HG03135 (cell line): ENCODE results near the gene HERC5.
"Not testable (repeated sequence)": the region's sequence is repeated elsewhere in the genome, so short reads cannot be mapped to it uniquely, and the experiment has no call there.

Experiments used
- ATAC-seq: cut with Tn5 transposase; IDR thresholded peaks from one replicate; pipeline ENCODE4 v1.9.1; 2021; ENCODE audit warnings: mild to moderate bottlenecking, moderate library complexity; ENCODE audit not compliant: unreplicated experiment

HERC5 gene

GRCh38 chr4:88456670-88457306, at the start of gene HERC5:
Gene HERC5, plus strand, starts transcription at chr4:88457119. Its CDS starts 151 bp downstream, at chr4:88457270.
- ATAC-seq = peak; percentile 94

- ATAC-seq = no peak
Measured at GRCh38 chr4:88409206-88409605, 47.7 kb upstream of the HERC5 start.

- ATAC-seq = no peak
Measured at GRCh38 chr4:88409789-88410188, 47.1 kb upstream of the HERC5 start.

- ATAC-seq = no peak
Measured at GRCh38 chr4:88411491-88412096, 45.3 kb upstream of the HERC5 start.

- no peak for ATAC-seq
Measured at GRCh38 chr4:88413801-88414200, 43.1 kb upstream of the HERC5 start.

GRCh38 chr4:88414755-88415154, 42.2 kb upstream of the HERC5 start:
- no peak for ATAC-seq

- ATAC-seq = no peak
Measured at GRCh38 chr4:88415982-88416381, 40.9 kb upstream of the HERC5 start.

GRCh38 chr4:88418411-88418810, 38.5 kb upstream of the HERC5 start:
- ATAC-seq = no peak

GRCh38 chr4:88419874-88420273, 37.0 kb upstream of the HERC5 start:
- peak; percentile 52 for ATAC-seq

- no peak for ATAC-seq
Measured at GRCh38 chr4:88420844-88421243, 36.1 kb upstream of the HERC5 start.

GRCh38 chr4:88422403-88422802, 34.5 kb upstream of the HERC5 start:
- no peak for ATAC-seq

GRCh38 chr4:88429401-88429800, 27.5 kb upstream of the HERC5 start:
- ATAC-seq = no peak

GRCh38 chr4:88435987-88436693, 20.8 kb upstream of the HERC5 start:
- no peak for ATAC-seq

GRCh38 chr4:88437873-88438272, 19.0 kb upstream of the HERC5 start:
- not testable (repeated sequence) for ATAC-seq

GRCh38 chr4:88439161-88439760, 17.7 kb upstream of the HERC5 start:
- ATAC-seq = no peak

GRCh38 chr4:88440146-88440545, 16.8 kb upstream of the HERC5 start:
- ATAC-seq = no peak

- no peak for ATAC-seq
Measured at GRCh38 chr4:88441696-88442095, 15.2 kb upstream of the HERC5 start.

- no peak for ATAC-seq
Measured at GRCh38 chr4:88442689-88443191, 14.2 kb upstream of the HERC5 start.

GRCh38 chr4:88443486-88443885, 13.4 kb upstream of the HERC5 start:
- ATAC-seq = no peak

- ATAC-seq = no peak
Measured at GRCh38 chr4:88445252-88445651, 11.7 kb upstream of the HERC5 start.

- no peak for ATAC-seq
Measured at GRCh38 chr4:88446124-88446523, 10.8 kb upstream of the HERC5 start.
